Gastrocnemius medialis (tissue), 4 donors: ENCODE data around the gene SERPINA6. TPM values are rescaled to one million over a fixed set of nuclear protein-coding genes. Genes with fewer than 3 reads are reported as not detected.

Source experiments
- ATAC-seq, 2 donors: fragments of 150-250 bp; one replicate each; pipeline ENCODE4 v1.9.1; 2016
- DNase-seq, 2 donors: peaks; one replicate each; pipeline ENCODE4 v3.0.0-alpha.2; 2019
- H3K27ac ChIP-seq, 4 donors: fragments of 200-600 bp; sonication (generic); 1 replicate in 1 of 4; 2 replicates in 3 of 4; pipeline ENCODE4 v1.5.1; 2016 to 2018; ENCODE audit warnings: mild to moderate bottlenecking in 2 of 4, moderate library complexity in 1 of 4
- H3K27me3 ChIP-seq, 3 donors: fragments of 200-600 bp; sonication (generic) in 2 of 3; 1 replicate in 1 of 3; 2 replicates in 2 of 3; pipeline versions ENCODE4 v1.5.1 to v1.6.0; 2016 to 2019; ENCODE audit warnings: mild to moderate bottlenecking in 1 of 3, moderate library complexity in 1 of 3
- H3K36me3 ChIP-seq, 2 donors: fragments of 200-600 bp; sonication (generic) in 1 of 2; one replicate each; pipeline ENCODE4 v1.5.1; 2017 to 2018
- H3K4me1 ChIP-seq, 2 donors: fragments of 200-600 bp; sonication (generic) in 1 of 2; one replicate each; pipeline ENCODE4 v1.5.1; 2016 to 2017; ENCODE audit warnings: mild to moderate bottlenecking in 2 of 2
- H3K4me3 ChIP-seq, 4 donors: fragments of 200-600 bp; sonication (generic) in 3 of 4; 1 replicate in 1 of 4; 2 replicates in 3 of 4; pipeline ENCODE4 v1.5.1; 2016 to 2019; ENCODE audit warnings: mild to moderate bottlenecking in 2 of 4
- H3K9me3 ChIP-seq, 3 donors: fragments of 200-600 bp; sonication (generic) in 2 of 3; 1 replicate in 1 of 3; 2 replicates in 2 of 3; pipeline ENCODE4 v1.5.1; 2016 to 2019
- POLR2A ChIP-seq, 2 donors: fragments of 450-650 bp; IDR thresholded peaks; one replicate each; pipeline ENCODE4 v1.6.1; 2017; ENCODE audit warnings: antibody characterized with exemption in 2 of 2, mild to moderate bottlenecking in 2 of 2, moderate library complexity in 2 of 2
- in situ Hi-C, 4 donors: fragments of 200-750 bp; cut with MboI; loops; one replicate each; pipeline versions ENCODE4 v1.15.0 to v1.8.0; 2017; ENCODE audit warnings: low sequenced_read_pairs in 4 of 4
- intact Hi-C: fragments of 100-400 bp; cut with DNase I; formaldehyde crosslinking; loops from one replicate; pipeline ENCODE4 v1.15.1; 2023; ENCODE audit warnings: low total_unique reads
- total RNA-seq, 4 donors: library from RNA; depleted of rRNA; stranded (reverse); fragments of >200 nt; gene quantifications; one replicate each; pipeline versions ENCODE4 v1.1.0 to v1.2.3, GENCODE V29; 2016
- TF ChIP-seq, protein P1 (sequence below), 5 experiments: fragments of 450-650 bp in 3 of 5; fragments of 200-600 bp in 2 of 5; sonication (generic) in 2 of 5; IDR thresholded peaks in 4 of 5; conservative IDR thresholded peaks in 1 of 5; 1 replicate in 4 of 5; 2 replicates in 1 of 5; pipeline ENCODE4 v1.5.1; 2016 to 2019; ENCODE audit warnings: antibody characterized with exemption in 5 of 5, mild to moderate bottlenecking in 3 of 5, moderate library complexity in 3 of 5

Gene SERPINA6
- total RNA-seq, 4 donors from 2014 or later: 0.26 to 0.69 TPM; not detected in 2

DNA sequence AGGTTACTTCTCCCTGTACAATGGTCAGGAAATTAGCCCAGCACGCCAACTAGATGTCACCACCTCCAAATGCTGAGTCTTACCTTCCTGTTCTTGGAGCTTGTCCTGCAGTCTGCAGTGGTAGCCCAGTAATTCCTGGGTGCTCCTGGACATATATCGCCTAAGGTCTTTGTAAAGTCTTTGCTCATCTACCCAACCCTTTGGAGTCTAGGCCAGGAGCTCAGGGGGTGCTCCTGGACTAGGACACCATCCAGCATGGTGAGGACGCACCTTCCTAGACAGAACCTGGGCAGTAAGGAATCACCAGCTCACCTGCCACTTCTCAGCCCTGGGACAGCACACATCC lies 30.6 kb downstream of the SERPINA6 start:
- no peak for ATAC-seq

DNA sequence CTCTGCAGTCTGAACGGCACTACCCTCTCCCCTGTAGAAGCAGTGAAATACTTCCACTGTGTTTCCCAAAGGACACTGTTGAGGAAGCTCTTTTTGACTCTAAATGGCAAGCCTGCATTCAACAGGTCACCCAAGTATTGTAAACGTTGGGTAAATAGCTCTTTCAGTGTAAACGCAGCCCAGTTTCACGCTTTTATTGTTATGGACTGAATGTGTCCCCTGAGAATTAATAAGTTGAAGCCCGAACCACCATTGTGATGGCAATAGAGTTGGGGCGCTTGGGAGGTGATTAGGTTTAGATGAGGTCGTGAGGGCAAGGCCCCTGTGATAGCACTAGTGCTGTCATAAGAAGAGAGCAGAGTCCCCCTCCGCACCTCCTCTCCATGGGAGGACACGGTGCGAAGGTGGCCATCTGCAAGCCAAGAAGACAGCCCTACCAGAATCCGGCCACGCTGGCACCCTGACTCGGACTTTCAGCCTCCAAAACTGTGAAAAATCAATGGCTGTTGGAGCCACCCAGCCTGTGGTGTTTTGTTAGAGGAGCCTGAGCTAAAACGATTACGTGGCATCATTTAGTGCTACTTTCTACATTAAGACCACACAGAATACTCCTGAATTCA lies 31.1 kb downstream of the SERPINA6 start:
- no peak for ATAC-seq
- no peak overlapping the region for H3K4me3 ChIP-seq
- intact Hi-C loops (no loop called here), in situ Hi-C loops (no loop called here)
- DNase-seq: no peak
- H3K27ac ChIP-seq: no peak overlapping the region
- no peaks in the 10 kb centered on the region for H3K9me3 ChIP-seq
- no peaks in the 10 kb centered on the region for H3K4me1 ChIP-seq
- H3K36me3 ChIP-seq: no peaks in the 10 kb centered on the region
- TF ChIP-seq POLR2A (IDR thresholded peaks at IDR 0.05): no peak
- TF ChIP-seq, protein P1, sequence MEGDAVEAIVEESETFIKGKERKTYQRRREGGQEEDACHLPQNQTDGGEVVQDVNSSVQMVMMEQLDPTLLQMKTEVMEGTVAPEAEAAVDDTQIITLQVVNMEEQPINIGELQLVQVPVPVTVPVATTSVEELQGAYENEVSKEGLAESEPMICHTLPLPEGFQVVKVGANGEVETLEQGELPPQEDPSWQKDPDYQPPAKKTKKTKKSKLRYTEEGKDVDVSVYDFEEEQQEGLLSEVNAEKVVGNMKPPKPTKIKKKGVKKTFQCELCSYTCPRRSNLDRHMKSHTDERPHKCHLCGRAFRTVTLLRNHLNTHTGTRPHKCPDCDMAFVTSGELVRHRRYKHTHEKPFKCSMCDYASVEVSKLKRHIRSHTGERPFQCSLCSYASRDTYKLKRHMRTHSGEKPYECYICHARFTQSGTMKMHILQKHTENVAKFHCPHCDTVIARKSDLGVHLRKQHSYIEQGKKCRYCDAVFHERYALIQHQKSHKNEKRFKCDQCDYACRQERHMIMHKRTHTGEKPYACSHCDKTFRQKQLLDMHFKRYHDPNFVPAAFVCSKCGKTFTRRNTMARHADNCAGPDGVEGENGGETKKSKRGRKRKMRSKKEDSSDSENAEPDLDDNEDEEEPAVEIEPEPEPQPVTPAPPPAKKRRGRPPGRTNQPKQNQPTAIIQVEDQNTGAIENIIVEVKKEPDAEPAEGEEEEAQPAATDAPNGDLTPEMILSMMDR (IDR thresholded peaks at IDR 0.05 in 4 of 5, conservative IDR thresholded peaks at IDR 0.05 in 1 of 5): no peak
- no peaks in the 10 kb centered on the region for H3K27me3 ChIP-seq

More for the DNA sequence above, 30.6 kb downstream of the SERPINA6 start:
- Histone ChIP-seq H3K27ac (no peak overlapping the region), H3K4me1 (no peaks in the 10 kb centered on the region), H3K4me3 (no peak overlapping the region), H3K27me3 (no peaks in the 10 kb centered on the region), H3K9me3 (no peaks in the 10 kb centered on the region), H3K36me3 (no peaks in the 10 kb centered on the region)
- intact Hi-C loops (no loop called here), in situ Hi-C loops (no loop called here)
- DNase-seq: no peak
- no peak for TF ChIP-seq POLR2A (IDR thresholded peaks at IDR 0.05)
- TF ChIP-seq, protein P1 (IDR thresholded peaks at IDR 0.05 in 4 of 5, conservative IDR thresholded peaks at IDR 0.05 in 1 of 5): no peak

- Histone ChIP-seq H3K36me3 (no peaks in the 10 kb centered on the region), H3K4me1 (no peaks in the 10 kb centered on the region), H3K4me3 (no peak overlapping the region), H3K27ac (no peak overlapping the region), H3K9me3 (no peaks in the 10 kb centered on the region), H3K27me3 (no peaks in the 10 kb centered on the region)
- in situ Hi-C loops (no loop called here), intact Hi-C loops (no loop called here)
- DNase-seq: no peak
- TF ChIP-seq, protein P1 (IDR thresholded peaks at IDR 0.05 in 4 of 5, conservative IDR thresholded peaks at IDR 0.05 in 1 of 5): no peak
- TF ChIP-seq POLR2A (IDR thresholded peaks at IDR 0.05): no peak
- ATAC-seq: no peak
Measured at GRCh38 chr14:94291159-94291905, 31.8 kb downstream of the SERPINA6 start.

GRCh38 chr14:94290197-94290596 lies 32.9 kb downstream of the SERPINA6 start:
- no peak overlapping the region for H3K27ac ChIP-seq
- no peaks in the 10 kb centered on the region for H3K36me3 ChIP-seq
- H3K27me3 ChIP-seq: no peaks in the 10 kb centered on the region
- DNase-seq (no peak), ATAC-seq (no peak)
- H3K4me3 ChIP-seq: no peak overlapping the region
- no peaks in the 10 kb centered on the region for H3K9me3 ChIP-seq
- in situ Hi-C loops: no loop called here
- intact Hi-C loops: no loop called here
- TF ChIP-seq POLR2A (IDR thresholded peaks at IDR 0.05): no peak
- TF ChIP-seq, protein P1 (IDR thresholded peaks at IDR 0.05 in 4 of 5, conservative IDR thresholded peaks at IDR 0.05 in 1 of 5): no peak
- no peaks in the 10 kb centered on the region for H3K4me1 ChIP-seq
